ENCODE measurements around the gene SPECC1L.

DNA sequence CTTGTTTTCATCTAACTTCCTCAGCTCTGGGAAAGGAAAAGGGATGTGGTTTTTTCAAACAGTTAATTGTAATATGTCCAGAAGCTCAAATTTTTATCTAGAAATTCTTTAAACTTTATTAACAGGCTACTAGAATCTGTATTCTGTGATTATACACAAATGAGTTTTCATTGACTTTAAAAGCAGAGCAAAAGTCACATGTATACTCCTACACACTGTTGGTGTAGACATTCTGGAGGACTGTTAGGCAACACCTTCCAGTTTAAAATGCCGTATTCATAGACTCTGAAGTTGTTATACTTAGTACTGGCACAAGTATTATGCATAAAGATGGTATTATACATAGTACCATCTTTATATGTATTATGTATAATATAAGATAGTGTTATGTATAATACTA is 64.9 kb downstream of the SPECC1L start:
- TF ChIP-seq SPI1 (IDR thresholded peaks at IDR 0.05; ENCODE audit: low read depth, low read length), result no peak
- no peak for TF ChIP-seq POLR2A (IDR thresholded peaks at IDR 0.05; ENCODE audit: low read depth, low read length)
- TF ChIP-seq TAF1 (IDR thresholded peaks at IDR 0.05; ENCODE audit: low read depth, low read length), result no peak
- no peak for TF ChIP-seq POLR2AphosphoS5 (IDR thresholded peaks at IDR 0.05; ENCODE audit: low read depth, low read length)
- TF ChIP-seq PAX5 (IDR thresholded peaks at IDR 0.05; ENCODE audit: insufficient read depth, low read length, severe bottlenecking), result no peak
- TF ChIP-seq POU2F2 (IDR thresholded peaks at IDR 0.05; ENCODE audit: low read depth, low read length), result no peak
